ENCODE results near the gene RIPPLY1. TPM values are rescaled to one million over a fixed set of nuclear protein-coding genes. Genes with fewer than 3 reads are reported as not detected.

The RIPPLY1 gene
- total RNA-seq, 1 experiment from 2014 or later: not detected

- H3K4me1 ChIP-seq (ENCODE audit: insufficient read depth, low read length, poor library complexity, severe bottlenecking): peaks cover 6% of the 10 kb centered on the region
- CTCF ChIA-PET: no interaction called here
- DNase-seq (ENCODE audit: low spot score): no peak
- POLR2A ChIA-PET (ENCODE audit: low non-redundant PET): no interaction called here
- H3K36me3 ChIP-seq (ENCODE audit: insufficient read depth, low read length, poor library complexity, severe bottlenecking): no peaks in the 10 kb centered on the region
- no peak overlapping the region for H3K4me3 ChIP-seq (ENCODE audit: low read depth, low read length, poor library complexity, severe bottlenecking)
- TF ChIP-seq EZH2 (IDR thresholded peaks at IDR 0.05; ENCODE audit: borderline replicate concordance, low read depth, low read length, poor library complexity, severe bottlenecking): no peak
- no peak for TF ChIP-seq CTCF (conservative IDR thresholded peaks at IDR 0.05; ENCODE audit: low read depth, low read length)
- no TSS peak for BruUV-seq (replicated peaks)
- no peak overlapping the region for H3K27ac ChIP-seq (ENCODE audit: low read depth, low read length, poor library complexity, severe bottlenecking)
- no peaks in the 10 kb centered on the region for H3K9me3 ChIP-seq (ENCODE audit: low read depth, low read length, poor library complexity, severe bottlenecking)
- no peaks in the 10 kb centered on the region for H3K27me3 ChIP-seq (replicated peaks; ENCODE audit: insufficient read depth, low read depth, low read length, poor library complexity)
- intact Hi-C loops (cut with micrococcal nuclease; ENCODE audit: unreplicated experiment): no loop called here
Observed at GRCh38 chrX:106912864-106913263, 9.7 kb upstream of the RIPPLY1 start.

GRCh38 chrX:106906361-106906760, 3.2 kb upstream of the RIPPLY1 start:
- no peaks in the 10 kb centered on the region for H3K36me3 ChIP-seq (ENCODE audit: insufficient read depth, low read length, poor library complexity, severe bottlenecking)
- no TSS peak for BruUV-seq (replicated peaks)
- intact Hi-C loops (cut with micrococcal nuclease; ENCODE audit: unreplicated experiment): no loop called here
- H3K4me1 ChIP-seq (ENCODE audit: insufficient read depth, low read length, poor library complexity, severe bottlenecking): no peaks in the 10 kb centered on the region
- H3K27ac ChIP-seq (ENCODE audit: low read depth, low read length, poor library complexity, severe bottlenecking): no peak overlapping the region
- ChIA-PET CTCF (no interaction called here), POLR2A (ENCODE audit: low non-redundant PET) (no interaction called here)
- H3K9me3 ChIP-seq (ENCODE audit: low read depth, low read length, poor library complexity, severe bottlenecking): no peaks in the 10 kb centered on the region
- no peak for DNase-seq (ENCODE audit: low spot score)
- no peak overlapping the region for H3K4me3 ChIP-seq (ENCODE audit: low read depth, low read length, poor library complexity, severe bottlenecking)
- no peak for TF ChIP-seq CTCF (conservative IDR thresholded peaks at IDR 0.05; ENCODE audit: low read depth, low read length)
- TF ChIP-seq EZH2 (IDR thresholded peaks at IDR 0.05; ENCODE audit: borderline replicate concordance, low read depth, low read length, poor library complexity, severe bottlenecking): no peak
- H3K27me3 ChIP-seq (replicated peaks; ENCODE audit: insufficient read depth, low read depth, low read length, poor library complexity): no peaks in the 10 kb centered on the region

GRCh38 chrX:106905064-106905708, 2.0 kb upstream of the RIPPLY1 start:
- ChIA-PET CTCF (no interaction called here), POLR2A (ENCODE audit: low non-redundant PET) (no interaction called here)
- Histone ChIP-seq H3K9me3 (ENCODE audit: low read depth, low read length, poor library complexity, severe bottlenecking) (no peaks in the 10 kb centered on the region), H3K27me3 (replicated peaks; ENCODE audit: insufficient read depth, low read depth, low read length, poor library complexity) (no peaks in the 10 kb centered on the region), H3K27ac (ENCODE audit: low read depth, low read length, poor library complexity, severe bottlenecking) (no peak overlapping the region), H3K4me1 (ENCODE audit: insufficient read depth, low read length, poor library complexity, severe bottlenecking) (no peaks in the 10 kb centered on the region), H3K36me3 (ENCODE audit: insufficient read depth, low read length, poor library complexity, severe bottlenecking) (no peaks in the 10 kb centered on the region), H3K4me3 (ENCODE audit: low read depth, low read length, poor library complexity, severe bottlenecking) (no peak overlapping the region)
- intact Hi-C loops (cut with micrococcal nuclease; ENCODE audit: unreplicated experiment): no loop called here
- no peak for DNase-seq (ENCODE audit: low spot score)
- TF ChIP-seq EZH2 (IDR thresholded peaks at IDR 0.05; ENCODE audit: borderline replicate concordance, low read depth, low read length, poor library complexity, severe bottlenecking) (no peak), CTCF (conservative IDR thresholded peaks at IDR 0.05; ENCODE audit: low read depth, low read length) (no peak)
- no TSS peak for BruUV-seq (replicated peaks)

Data from A673 (cell line).